ENCODE data around the gene FILIP1. TPM values are rescaled to one million over a fixed set of nuclear protein-coding genes. Genes with fewer than 3 reads are reported as not detected.

Gene FILIP1
- total RNA-seq, 1 donor from 2014 or later = under 0.01 TPM

GRCh38 chr6:75278474-75279077 is 215.0 kb downstream of the FILIP1 start:
- Histone ChIP-seq H3K4me3 (ENCODE audit: low read depth, low read length) (no peak overlapping the region), H3K36me3 (ENCODE audit: control insufficient read depth, insufficient read depth, low read length) (no peaks in the 10 kb centered on the region), H3K27me3 (ENCODE audit: control insufficient read depth, insufficient read depth, low read length) (no peaks in the 10 kb centered on the region)
- DNase-seq (ENCODE audit: low read depth) (peak; percentile 54), FAIRE-seq (no peak)
- TF ChIP-seq CTCF (IDR thresholded peaks at IDR 0.05; ENCODE audit: insufficient read depth, low read length, severe bottlenecking) = no peak

GRCh38 chr6:75275067-75275466 is 218.5 kb downstream of the FILIP1 start:
- peak; percentile 97 for DNase-seq (ENCODE audit: low read depth)
- peaks cover 2% of the 10 kb centered on the region for H3K36me3 ChIP-seq (ENCODE audit: control insufficient read depth, insufficient read depth, low read length)
- peak; percentile 50 for FAIRE-seq
- TF ChIP-seq CTCF (IDR thresholded peaks at IDR 0.05; ENCODE audit: insufficient read depth, low read length, severe bottlenecking) = no peak
- no peaks in the 10 kb centered on the region for H3K27me3 ChIP-seq (ENCODE audit: control insufficient read depth, insufficient read depth, low read length)
- no peak overlapping the region for H3K4me3 ChIP-seq (ENCODE audit: low read depth, low read length)

GRCh38 chr6:75273009-75273408 is 220.6 kb downstream of the FILIP1 start:
- TF ChIP-seq CTCF (IDR thresholded peaks at IDR 0.05; ENCODE audit: insufficient read depth, low read length, severe bottlenecking) = no peak
- H3K4me3 ChIP-seq (ENCODE audit: low read depth, low read length) = no peak overlapping the region
- H3K27me3 ChIP-seq (ENCODE audit: control insufficient read depth, insufficient read depth, low read length) = no peaks in the 10 kb centered on the region
- peaks cover 2% of the 10 kb centered on the region for H3K36me3 ChIP-seq (ENCODE audit: control insufficient read depth, insufficient read depth, low read length)
- DNase-seq (ENCODE audit: low read depth) (no peak), FAIRE-seq (no peak)

GRCh38 chr6:75272145-75272840 is 221.3 kb downstream of the FILIP1 start:
- peak; percentile 72 for DNase-seq (ENCODE audit: low read depth)
- no peak for TF ChIP-seq CTCF (IDR thresholded peaks at IDR 0.05; ENCODE audit: insufficient read depth, low read length, severe bottlenecking)
- FAIRE-seq = no peak
- Histone ChIP-seq H3K27me3 (ENCODE audit: control insufficient read depth, insufficient read depth, low read length) (no peaks in the 10 kb centered on the region), H3K4me3 (ENCODE audit: low read depth, low read length) (no peak overlapping the region), H3K36me3 (ENCODE audit: control insufficient read depth, insufficient read depth, low read length) (peaks cover 2% of the 10 kb centered on the region)

- H3K4me3 ChIP-seq (ENCODE audit: low read depth, low read length) = no peak overlapping the region
- no peaks in the 10 kb centered on the region for H3K27me3 ChIP-seq (ENCODE audit: control insufficient read depth, insufficient read depth, low read length)
- peaks cover 2% of the 10 kb centered on the region for H3K36me3 ChIP-seq (ENCODE audit: control insufficient read depth, insufficient read depth, low read length)
- DNase-seq (ENCODE audit: low read depth) = no peak
- no peak for TF ChIP-seq CTCF (IDR thresholded peaks at IDR 0.05; ENCODE audit: insufficient read depth, low read length, severe bottlenecking)
- FAIRE-seq = no peak
These were observed 224.6 kb downstream of the FILIP1 start for GRCh38 chr6:75268988-75269354.
